Endothelial cell (in vitro differentiated cells): ENCODE data around the gene NKX2-2. TPM values are rescaled to one million over a fixed set of nuclear protein-coding genes. Genes with fewer than 3 reads are reported as not detected.

ENCODE experiments used
- DNase-seq: peaks from one replicate; pipeline ENCODE4 v3.0.0; 2021; ENCODE audit warnings: low spot score
- H3K27ac Mint-ChIP-seq: one replicate; pipeline ENCODE4 v1.8.0; 2021; ENCODE audit warnings: mixed read lengths, inconsistent platforms; ENCODE audit not compliant: unreplicated experiment
- H3K27me3 Mint-ChIP-seq: one replicate; pipeline ENCODE4 v1.8.0; 2021; ENCODE audit warnings: mild to moderate bottlenecking, moderate library complexity, mixed read lengths, inconsistent platforms; ENCODE audit not compliant: unreplicated experiment
- H3K36me3 Mint-ChIP-seq: one replicate; pipeline ENCODE4 v1.8.0; 2021; ENCODE audit warnings: mild to moderate bottlenecking, low read depth, mixed read lengths, inconsistent platforms; ENCODE audit not compliant: unreplicated experiment
- H3K4me1 Mint-ChIP-seq: one replicate; pipeline ENCODE4 v1.8.0; 2021; ENCODE audit warnings: mild to moderate bottlenecking, mixed read lengths, inconsistent platforms; ENCODE audit not compliant: unreplicated experiment
- H3K4me3 Mint-ChIP-seq: one replicate; pipeline ENCODE4 v1.8.0; 2021; ENCODE audit warnings: mild to moderate bottlenecking, mixed read lengths, inconsistent platforms; ENCODE audit not compliant: unreplicated experiment
- H3K9me3 Mint-ChIP-seq: one replicate; pipeline ENCODE4 v1.8.0; 2021; ENCODE audit warnings: mixed read lengths, inconsistent platforms; ENCODE audit not compliant: unreplicated experiment
- total RNA-seq: library from RNA; stranded (reverse); fragmentation: NEBNext Ultra II Directional; extraction: Animal tissue kit (Norgen Biotek cat#: 25700); gene quantifications from one replicate; pipeline ENCODE4 v1.2.1, GENCODE V29; 2021; ENCODE audit not compliant: unreplicated experiment
- TF ChIP-seq, protein P1 (sequence below): fragments of 200-600 bp; sonication (generic); IDR thresholded peaks from one replicate; pipeline ENCODE4 v1.5.0; 2021; ENCODE audit warnings: antibody characterized with exemption; ENCODE audit not compliant: unreplicated experiment

Gene NKX2-2
- total RNA-seq, 1 donor from 2014 or later = 0.82 TPM

DNA sequence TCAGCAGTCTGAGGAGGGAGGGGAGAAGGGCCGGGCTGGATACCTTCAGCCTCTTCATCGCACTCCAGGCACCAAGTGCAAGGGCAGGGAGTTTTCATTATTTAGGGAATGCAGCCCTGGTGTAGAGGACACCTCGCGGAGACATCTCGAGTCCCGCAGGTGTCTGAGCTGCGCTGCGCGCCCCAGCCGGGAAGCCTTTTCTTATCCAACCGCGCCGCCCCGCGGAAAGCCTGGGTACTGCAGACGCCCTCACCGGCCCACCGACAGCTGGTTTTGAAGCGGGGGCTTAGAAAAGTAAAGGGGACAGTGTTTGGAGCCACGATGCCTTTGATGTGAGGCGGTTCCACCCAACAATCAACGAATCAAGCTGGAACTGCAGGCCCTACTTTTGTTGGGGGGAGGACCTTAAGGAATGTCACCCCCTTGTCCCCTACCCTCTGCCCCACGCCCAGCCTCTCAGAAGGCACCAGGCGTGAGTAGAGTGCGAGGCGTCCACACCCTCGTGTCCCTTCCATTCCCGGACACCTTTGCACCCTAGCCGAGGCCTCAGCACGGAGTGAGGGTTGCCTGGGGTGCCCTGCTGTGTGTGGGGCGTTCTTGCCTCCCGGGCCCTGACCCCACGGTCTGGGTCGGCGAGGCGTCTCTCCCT is 8.6 kb downstream of the NKX2-2 start:
- Mint-ChIP-seq H3K27ac (peak overlapping the region; percentile 76), H3K9me3 (no peaks in the 10 kb centered on the region), H3K4me3 (peak overlapping the region; percentile 80), H3K4me1 (peaks cover 27% of the 10 kb centered on the region), H3K27me3 (peaks cover 34% of the 10 kb centered on the region), H3K36me3 (peaks cover 4% of the 10 kb centered on the region)
- DNase-seq = peak; percentile 90
- TF ChIP-seq, protein P1, sequence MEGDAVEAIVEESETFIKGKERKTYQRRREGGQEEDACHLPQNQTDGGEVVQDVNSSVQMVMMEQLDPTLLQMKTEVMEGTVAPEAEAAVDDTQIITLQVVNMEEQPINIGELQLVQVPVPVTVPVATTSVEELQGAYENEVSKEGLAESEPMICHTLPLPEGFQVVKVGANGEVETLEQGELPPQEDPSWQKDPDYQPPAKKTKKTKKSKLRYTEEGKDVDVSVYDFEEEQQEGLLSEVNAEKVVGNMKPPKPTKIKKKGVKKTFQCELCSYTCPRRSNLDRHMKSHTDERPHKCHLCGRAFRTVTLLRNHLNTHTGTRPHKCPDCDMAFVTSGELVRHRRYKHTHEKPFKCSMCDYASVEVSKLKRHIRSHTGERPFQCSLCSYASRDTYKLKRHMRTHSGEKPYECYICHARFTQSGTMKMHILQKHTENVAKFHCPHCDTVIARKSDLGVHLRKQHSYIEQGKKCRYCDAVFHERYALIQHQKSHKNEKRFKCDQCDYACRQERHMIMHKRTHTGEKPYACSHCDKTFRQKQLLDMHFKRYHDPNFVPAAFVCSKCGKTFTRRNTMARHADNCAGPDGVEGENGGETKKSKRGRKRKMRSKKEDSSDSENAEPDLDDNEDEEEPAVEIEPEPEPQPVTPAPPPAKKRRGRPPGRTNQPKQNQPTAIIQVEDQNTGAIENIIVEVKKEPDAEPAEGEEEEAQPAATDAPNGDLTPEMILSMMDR = peak; percentile 98

DNA sequence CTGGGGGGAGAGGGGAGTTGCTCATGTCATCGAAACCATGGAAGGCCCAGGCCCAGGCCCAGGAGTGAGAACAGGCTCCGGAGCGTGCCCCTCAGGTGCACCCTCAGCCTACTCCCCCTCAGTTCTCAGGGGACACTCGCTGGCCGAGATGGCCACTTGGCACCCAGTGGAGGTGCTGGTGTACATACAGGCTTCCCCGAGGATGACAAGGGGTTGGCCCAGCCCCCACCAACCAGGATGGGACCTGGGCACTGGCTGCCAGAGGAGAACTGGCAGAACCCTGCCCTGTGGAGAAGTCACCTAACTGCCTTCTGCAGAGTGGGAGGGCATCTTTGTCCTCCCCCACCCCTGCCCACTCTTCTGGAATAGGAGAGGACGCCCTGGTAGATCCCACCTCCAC is 9.5 kb downstream of the NKX2-2 start:
- Mint-ChIP-seq H3K27me3 (peaks cover 28% of the 10 kb centered on the region), H3K4me3 (no peak overlapping the region)

DNA sequence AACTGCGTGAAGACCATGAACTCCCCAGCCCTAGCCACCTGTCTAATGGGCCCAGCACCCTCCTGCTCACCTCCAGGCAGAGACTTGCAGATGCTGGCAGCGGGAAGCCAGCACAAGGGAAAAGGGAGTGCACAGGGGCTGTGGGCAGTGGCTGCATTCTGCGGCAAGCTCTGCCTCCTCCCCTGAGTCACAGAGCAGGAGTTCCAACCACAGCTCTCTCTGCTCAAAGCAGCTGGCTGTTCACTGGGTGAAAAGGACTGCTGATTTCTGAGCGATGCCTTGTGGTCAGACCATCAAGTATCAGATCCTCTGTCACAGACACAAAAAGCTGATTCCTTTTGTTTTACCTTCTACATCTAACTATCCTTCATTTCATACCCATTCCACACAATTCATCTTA is 10.5 kb downstream of the NKX2-2 start:
- Mint-ChIP-seq H3K9me3 (no peaks in the 10 kb centered on the region), H3K36me3 (peaks cover 4% of the 10 kb centered on the region), H3K4me3 (no peak overlapping the region), H3K27me3 (peaks cover 25% of the 10 kb centered on the region), H3K27ac (no peak overlapping the region), H3K4me1 (peaks cover 19% of the 10 kb centered on the region)
- TF ChIP-seq, protein P1 = no peak
- no peak for DNase-seq

More for the DNA sequence above, 9.5 kb downstream of the NKX2-2 start:
- no peaks in the 10 kb centered on the region for H3K9me3 Mint-ChIP-seq
- peaks cover 21% of the 10 kb centered on the region for H3K4me1 Mint-ChIP-seq
- no peak overlapping the region for H3K27ac Mint-ChIP-seq
- DNase-seq = no peak
- TF ChIP-seq, protein P1 = no peak
- peaks cover 4% of the 10 kb centered on the region for H3K36me3 Mint-ChIP-seq

DNA sequence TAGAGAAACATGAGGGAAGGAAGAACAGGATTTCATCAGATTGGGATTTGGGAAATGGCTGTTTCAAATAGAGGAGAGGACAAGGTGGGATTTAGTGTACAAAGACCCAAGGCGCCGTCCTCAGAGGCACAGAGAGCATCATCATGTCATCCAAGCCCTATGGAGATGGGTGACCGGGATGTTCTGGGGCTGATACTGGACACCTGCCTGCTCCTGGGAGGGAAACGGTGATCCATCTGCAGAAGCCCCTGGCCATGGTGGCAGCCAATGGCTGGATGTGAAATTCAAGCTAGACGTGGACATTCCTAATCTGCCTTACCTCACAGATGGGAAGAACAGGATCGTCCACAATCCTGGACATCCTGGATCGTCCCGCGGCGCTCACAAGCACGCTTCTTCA is 12.7 kb downstream of the NKX2-2 start:
- DNase-seq = no peak
- H3K27ac Mint-ChIP-seq = no peak overlapping the region
- TF ChIP-seq, protein P1 = no peak
- H3K36me3 Mint-ChIP-seq = peaks cover 4% of the 10 kb centered on the region
- peaks cover 10% of the 10 kb centered on the region for H3K4me1 Mint-ChIP-seq
- H3K9me3 Mint-ChIP-seq = no peaks in the 10 kb centered on the region
- H3K27me3 Mint-ChIP-seq = peaks cover 8% of the 10 kb centered on the region
- no peak overlapping the region for H3K4me3 Mint-ChIP-seq

DNA sequence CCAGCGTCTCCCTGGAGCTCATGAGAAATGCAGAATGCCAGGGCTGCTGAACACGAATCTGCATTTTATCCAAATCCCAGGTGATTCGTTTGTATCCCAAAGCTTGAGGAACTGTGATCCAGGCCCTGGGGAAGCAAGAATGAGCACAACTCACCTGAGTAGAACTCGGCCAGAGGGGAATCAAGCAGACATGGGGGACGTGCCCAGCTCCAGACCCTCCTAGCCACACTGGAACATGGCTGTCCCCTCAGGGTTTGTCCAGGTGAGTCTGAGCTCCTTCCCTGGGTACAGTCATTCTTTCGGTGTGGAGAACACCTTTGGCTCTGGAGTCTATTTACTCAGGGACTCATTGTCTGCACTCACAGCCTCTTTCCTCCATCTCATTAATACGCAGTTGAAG is 13.3 kb downstream of the NKX2-2 start:
- Mint-ChIP-seq H3K4me1 (peaks cover 10% of the 10 kb centered on the region), H3K9me3 (no peaks in the 10 kb centered on the region), H3K27me3 (peaks cover 8% of the 10 kb centered on the region), H3K4me3 (no peak overlapping the region), H3K27ac (no peak overlapping the region), H3K36me3 (peaks cover 4% of the 10 kb centered on the region)
- TF ChIP-seq, protein P1 = no peak
- no peak for DNase-seq
